ENCODE data around the gene PPIL1.
A peak's percentile ranks its signal among the peaks of the same experiment; 100 is the strongest.

Gene PPIL1

DNA sequence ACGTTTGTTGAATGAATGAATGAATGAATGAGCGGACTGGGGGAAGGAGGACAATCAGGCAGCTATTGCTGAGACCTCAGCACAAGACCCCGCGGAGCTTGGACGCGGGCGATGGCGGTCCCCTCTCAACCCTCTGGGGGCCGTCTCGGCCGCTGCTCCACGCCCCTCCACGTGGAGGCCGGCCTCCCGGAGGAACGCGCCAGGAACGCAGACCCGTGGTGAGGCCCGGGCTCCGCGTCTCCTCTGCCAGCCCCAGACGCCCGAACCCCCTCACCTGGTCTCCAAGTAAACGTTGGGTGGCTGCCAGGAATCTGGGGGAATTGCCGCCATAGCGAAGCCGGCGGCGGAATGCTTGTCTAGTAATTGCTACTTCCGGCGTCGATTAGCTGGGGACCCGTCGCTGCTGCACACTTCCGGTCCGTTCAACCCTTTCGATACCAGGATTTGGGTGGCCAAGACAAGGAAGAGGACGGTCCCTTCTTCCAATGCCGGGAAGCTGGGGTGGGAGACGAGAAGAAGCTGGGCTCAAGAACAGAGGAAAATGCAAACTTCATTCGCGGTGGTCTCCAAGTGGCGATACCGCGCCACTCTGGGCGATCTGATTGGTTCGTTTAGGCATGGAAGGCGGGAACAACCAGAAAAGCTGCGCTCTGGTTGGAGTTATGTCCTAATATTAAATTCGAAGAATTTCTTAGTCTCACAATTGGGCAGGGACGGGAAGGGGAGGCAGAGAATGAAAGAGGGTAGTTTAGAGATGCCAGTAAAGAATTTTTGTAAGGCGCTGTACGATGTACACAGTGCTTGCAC lies at the start of gene PPIL1 (continued):
- TF ChIP-seq, protein P1, sequence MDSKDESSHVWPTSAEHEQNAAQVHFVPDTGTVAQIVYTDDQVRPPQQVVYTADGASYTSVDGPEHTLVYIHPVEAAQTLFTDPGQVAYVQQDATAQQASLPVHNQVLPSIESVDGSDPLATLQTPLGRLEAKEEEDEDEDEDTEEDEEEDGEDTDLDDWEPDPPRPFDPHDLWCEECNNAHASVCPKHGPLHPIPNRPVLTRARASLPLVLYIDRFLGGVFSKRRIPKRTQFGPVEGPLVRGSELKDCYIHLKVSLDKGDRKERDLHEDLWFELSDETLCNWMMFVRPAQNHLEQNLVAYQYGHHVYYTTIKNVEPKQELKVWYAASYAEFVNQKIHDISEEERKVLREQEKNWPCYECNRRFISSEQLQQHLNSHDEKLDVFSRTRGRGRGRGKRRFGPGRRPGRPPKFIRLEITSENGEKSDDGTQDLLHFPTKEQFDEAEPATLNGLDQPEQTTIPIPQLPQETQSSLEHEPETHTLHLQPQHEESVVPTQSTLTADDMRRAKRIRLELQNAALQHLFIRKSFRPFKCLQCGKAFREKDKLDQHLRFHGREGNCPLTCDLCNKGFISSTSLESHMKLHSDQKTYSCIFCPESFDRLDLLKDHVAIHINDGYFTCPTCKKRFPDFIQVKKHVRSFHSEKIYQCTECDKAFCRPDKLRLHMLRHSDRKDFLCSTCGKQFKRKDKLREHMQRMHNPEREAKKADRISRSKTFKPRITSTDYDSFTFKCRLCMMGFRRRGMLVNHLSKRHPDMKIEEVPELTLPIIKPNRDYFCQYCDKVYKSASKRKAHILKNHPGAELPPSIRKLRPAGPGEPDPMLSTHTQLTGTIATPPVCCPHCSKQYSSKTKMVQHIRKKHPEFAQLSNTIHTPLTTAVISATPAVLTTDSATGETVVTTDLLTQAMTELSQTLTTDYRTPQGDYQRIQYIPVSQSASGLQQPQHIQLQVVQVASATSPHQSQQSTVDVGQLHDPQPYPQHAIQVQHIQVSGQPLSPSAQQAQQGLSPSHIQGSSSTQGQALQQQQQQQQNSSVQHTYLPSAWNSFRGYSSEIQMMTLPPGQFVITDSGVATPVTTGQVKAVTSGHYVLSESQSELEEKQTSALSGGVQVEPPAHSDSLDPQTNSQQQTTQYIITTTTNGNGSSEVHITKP (tag by site-specific recombination; IDR thresholded peaks at IDR 0.05), result peak; percentile 46; the same call in 1 of the 2 replicates
- TF ChIP-seq, protein P2, sequence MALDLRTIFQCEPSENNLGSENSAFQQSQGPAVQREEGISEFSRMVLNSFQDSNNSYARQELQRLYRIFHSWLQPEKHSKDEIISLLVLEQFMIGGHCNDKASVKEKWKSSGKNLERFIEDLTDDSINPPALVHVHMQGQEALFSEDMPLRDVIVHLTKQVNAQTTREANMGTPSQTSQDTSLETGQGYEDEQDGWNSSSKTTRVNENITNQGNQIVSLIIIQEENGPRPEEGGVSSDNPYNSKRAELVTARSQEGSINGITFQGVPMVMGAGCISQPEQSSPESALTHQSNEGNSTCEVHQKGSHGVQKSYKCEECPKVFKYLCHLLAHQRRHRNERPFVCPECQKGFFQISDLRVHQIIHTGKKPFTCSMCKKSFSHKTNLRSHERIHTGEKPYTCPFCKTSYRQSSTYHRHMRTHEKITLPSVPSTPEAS (tag by site-specific recombination; IDR thresholded peaks at IDR 0.05), result peak; percentile 40; the same call in 1 of the 2 replicates
- no peak for TF ChIP-seq ZNF223 (tag by site-specific recombination; IDR thresholded peaks at IDR 0.05)
- TF ChIP-seq ZBTB17 (tag by site-specific recombination; IDR thresholded peaks at IDR 0.05), result peak; percentile 87
- TF ChIP-seq ZNF138 (tag by site-specific recombination; IDR thresholded peaks at IDR 0.05; ENCODE audit: borderline replicate concordance), result no peak
- TF ChIP-seq OSR2 (tag by site-specific recombination; IDR thresholded peaks at IDR 0.05), result no peak; the same call in 1 of the 2 replicates
- peak; percentile 21; the same call in 1 of the 2 replicates for TF ChIP-seq ZBTB21 (tag by site-specific recombination; IDR thresholded peaks at IDR 0.05)
- TF ChIP-seq ZNF433 (tag by site-specific recombination; IDR thresholded peaks at IDR 0.05; ENCODE audit: low read depth), result no peak
- peak; percentile 70; the same call in 1 of the 2 replicates for TF ChIP-seq ZNF558 (tag by site-specific recombination; IDR thresholded peaks at IDR 0.05)
- TF ChIP-seq RBAK (tag by site-specific recombination; IDR thresholded peaks at IDR 0.05), result no peak
- TF ChIP-seq, protein P3, sequence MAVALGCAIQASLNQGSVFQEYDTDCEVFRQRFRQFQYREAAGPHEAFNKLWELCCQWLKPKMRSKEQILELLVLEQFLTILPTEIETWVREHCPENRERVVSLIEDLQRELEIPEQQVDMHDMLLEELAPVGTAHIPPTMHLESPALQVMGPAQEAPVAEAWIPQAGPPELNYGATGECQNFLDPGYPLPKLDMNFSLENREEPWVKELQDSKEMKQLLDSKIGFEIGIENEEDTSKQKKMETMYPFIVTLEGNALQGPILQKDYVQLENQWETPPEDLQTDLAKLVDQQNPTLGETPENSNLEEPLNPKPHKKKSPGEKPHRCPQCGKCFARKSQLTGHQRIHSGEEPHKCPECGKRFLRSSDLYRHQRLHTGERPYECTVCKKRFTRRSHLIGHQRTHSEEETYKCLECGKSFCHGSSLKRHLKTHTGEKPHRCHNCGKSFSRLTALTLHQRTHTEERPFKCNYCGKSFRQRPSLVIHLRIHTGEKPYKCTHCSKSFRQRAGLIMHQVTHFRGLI (tag by site-specific recombination; IDR thresholded peaks at IDR 0.05), result 0 out of 2 replicates have a peak, but pooled peaks have one; percentile 33
- peak; percentile 61 for TF ChIP-seq KLF1 (tag by site-specific recombination; IDR thresholded peaks at IDR 0.05)
- TF ChIP-seq ZXDB (tag by site-specific recombination; IDR thresholded peaks at IDR 0.05), result peak; percentile 97
- TF ChIP-seq, protein P4, sequence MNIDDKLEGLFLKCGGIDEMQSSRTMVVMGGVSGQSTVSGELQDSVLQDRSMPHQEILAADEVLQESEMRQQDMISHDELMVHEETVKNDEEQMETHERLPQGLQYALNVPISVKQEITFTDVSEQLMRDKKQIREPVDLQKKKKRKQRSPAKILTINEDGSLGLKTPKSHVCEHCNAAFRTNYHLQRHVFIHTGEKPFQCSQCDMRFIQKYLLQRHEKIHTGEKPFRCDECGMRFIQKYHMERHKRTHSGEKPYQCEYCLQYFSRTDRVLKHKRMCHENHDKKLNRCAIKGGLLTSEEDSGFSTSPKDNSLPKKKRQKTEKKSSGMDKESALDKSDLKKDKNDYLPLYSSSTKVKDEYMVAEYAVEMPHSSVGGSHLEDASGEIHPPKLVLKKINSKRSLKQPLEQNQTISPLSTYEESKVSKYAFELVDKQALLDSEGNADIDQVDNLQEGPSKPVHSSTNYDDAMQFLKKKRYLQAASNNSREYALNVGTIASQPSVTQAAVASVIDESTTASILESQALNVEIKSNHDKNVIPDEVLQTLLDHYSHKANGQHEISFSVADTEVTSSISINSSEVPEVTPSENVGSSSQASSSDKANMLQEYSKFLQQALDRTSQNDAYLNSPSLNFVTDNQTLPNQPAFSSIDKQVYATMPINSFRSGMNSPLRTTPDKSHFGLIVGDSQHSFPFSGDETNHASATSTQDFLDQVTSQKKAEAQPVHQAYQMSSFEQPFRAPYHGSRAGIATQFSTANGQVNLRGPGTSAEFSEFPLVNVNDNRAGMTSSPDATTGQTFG (tag by site-specific recombination; IDR thresholded peaks at IDR 0.05; ENCODE audit: borderline replicate concordance), result no peak
- peak; percentile 45 for TF ChIP-seq BCL11B (tag by site-specific recombination; IDR thresholded peaks at IDR 0.05; ENCODE audit: low read depth)
- TF ChIP-seq ZNF2 (tag by site-specific recombination; IDR thresholded peaks at IDR 0.05), result peak; percentile 95
- TF ChIP-seq SCRT2 (tag by site-specific recombination; IDR thresholded peaks at IDR 0.05), result peak; percentile 36; the same call in 1 of the 2 replicates
- TF ChIP-seq, protein P5, sequence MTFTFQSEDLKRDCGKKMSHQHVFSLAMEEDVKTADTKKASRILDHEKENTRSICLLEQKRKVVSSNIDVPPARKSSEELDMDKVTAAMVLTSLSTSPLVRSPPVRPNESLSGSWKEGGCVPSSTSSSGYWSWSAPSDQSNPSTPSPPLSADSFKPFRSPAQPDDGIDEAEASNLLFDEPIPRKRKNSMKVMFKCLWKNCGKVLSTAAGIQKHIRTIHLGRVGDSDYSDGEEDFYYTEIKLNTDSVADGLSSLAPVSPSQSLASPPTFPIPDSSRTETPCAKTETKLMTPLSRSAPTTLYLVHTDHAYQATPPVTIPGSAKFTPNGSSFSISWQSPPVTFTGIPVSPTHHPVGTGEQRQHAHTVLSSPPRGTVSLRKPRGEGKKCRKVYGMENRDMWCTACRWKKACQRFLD (tag by site-specific recombination; IDR thresholded peaks at IDR 0.05), result no peak; the same call in 1 of the 2 replicates
- TF ChIP-seq, protein P6, sequence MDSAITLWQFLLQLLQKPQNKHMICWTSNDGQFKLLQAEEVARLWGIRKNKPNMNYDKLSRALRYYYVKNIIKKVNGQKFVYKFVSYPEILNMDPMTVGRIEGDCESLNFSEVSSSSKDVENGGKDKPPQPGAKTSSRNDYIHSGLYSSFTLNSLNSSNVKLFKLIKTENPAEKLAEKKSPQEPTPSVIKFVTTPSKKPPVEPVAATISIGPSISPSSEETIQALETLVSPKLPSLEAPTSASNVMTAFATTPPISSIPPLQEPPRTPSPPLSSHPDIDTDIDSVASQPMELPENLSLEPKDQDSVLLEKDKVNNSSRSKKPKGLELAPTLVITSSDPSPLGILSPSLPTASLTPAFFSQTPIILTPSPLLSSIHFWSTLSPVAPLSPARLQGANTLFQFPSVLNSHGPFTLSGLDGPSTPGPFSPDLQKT (IDR thresholded peaks at IDR 0.05; ENCODE audit: borderline replicate concordance, low read depth, low read length), result no peak
- no peak for TF ChIP-seq ZNF530 (tag by site-specific recombination; IDR thresholded peaks at IDR 0.05; ENCODE audit: low read depth)
- TF ChIP-seq ZNF561 (tag by site-specific recombination; IDR thresholded peaks at IDR 0.05; ENCODE audit: borderline replicate concordance), result peak; percentile 90
- TF ChIP-seq TCF7L2 (IDR thresholded peaks at IDR 0.05; ENCODE audit: borderline replicate concordance, low read depth, low read length), result no peak
- no peak; the same call in 1 of the 2 replicates for TF ChIP-seq ZNF623 (tag by site-specific recombination; IDR thresholded peaks at IDR 0.05)
- TF ChIP-seq ZNF626 (tag by site-specific recombination; IDR thresholded peaks at IDR 0.05), result no peak; the same call in 1 of the 2 replicates
- TF ChIP-seq ZFP69B (tag by site-specific recombination; IDR thresholded peaks at IDR 0.05), result peak; percentile 65; the same call in 1 of the 2 replicates
- no peak for TF ChIP-seq ZNF155 (tag by site-specific recombination; IDR thresholded peaks at IDR 0.05)
- peak; percentile 97 for TF ChIP-seq ZFP37 (tag by site-specific recombination; IDR thresholded peaks at IDR 0.05)
- TF ChIP-seq ZNF16 (tag by site-specific recombination; IDR thresholded peaks at IDR 0.05; ENCODE audit: low read depth), result no peak

Data from HEK293 (cell line).